Hepatocyte (in vitro differentiated cells): ENCODE data around the gene TRMT2B. TPM values are rescaled to one million over a fixed set of nuclear protein-coding genes. Genes with fewer than 3 reads are reported as not detected.
A peak's percentile ranks its signal among the peaks of the same experiment; 100 is the strongest.

Experiments
- DNase-seq: peaks from one replicate; pipeline ENCODE4 v3.0.0-alpha.2; 2016; ENCODE audit warnings: low spot score
- H2AFZ ChIP-seq: fragments of 200-600 bp; sonication (generic); 2 replicates; pipeline ENCODE4 v1.6.0; 2016; ENCODE audit warnings: antibody characterized with exemption, mild to moderate bottlenecking
- H3K27ac ChIP-seq: fragments of 200-600 bp; sonication (generic); 2 replicates; pipeline ENCODE4 v1.5.1; 2016; ENCODE audit warnings: mild to moderate bottlenecking
- H3K27me3 ChIP-seq: fragments of 200-600 bp; sonication (generic); 2 replicates; pipeline ENCODE4 v1.6.1; 2016
- H3K36me3 ChIP-seq: fragments of 200-600 bp; sonication (generic); replicated peaks from 2 replicates; pipeline ENCODE4 v1.5.1; 2016; ENCODE audit warnings: low read depth; ENCODE audit not compliant: insufficient read depth
- H3K4me1 ChIP-seq: fragments of 200-600 bp; sonication (generic); 2 replicates; pipeline ENCODE4 v1.5.1; 2016; ENCODE audit warnings: mild to moderate bottlenecking, moderate library complexity; ENCODE audit not compliant: insufficient read depth
- H3K4me2 ChIP-seq: fragments of 200-600 bp; sonication (generic); 2 replicates; pipeline ENCODE4 v1.6.0; 2016
- H3K4me3 ChIP-seq: fragments of 200-600 bp; sonication (generic); 2 replicates; pipeline ENCODE4 v1.5.1; 2016; ENCODE audit warnings: mild to moderate bottlenecking
- H3K79me2 ChIP-seq: fragments of 200-600 bp; sonication (generic); 2 replicates; pipeline ENCODE4 v1.6.0; 2017; ENCODE audit warnings: mild to moderate bottlenecking
- H3K9me2 ChIP-seq: fragments of 200-600 bp; sonication (generic); replicated peaks from 2 replicates; pipeline ENCODE4 v1.6.0; 2017; ENCODE audit warnings: mild to moderate bottlenecking; ENCODE audit not compliant: insufficient read depth
- H3K9me3 ChIP-seq: fragments of 200-600 bp; sonication (generic); 2 replicates; pipeline ENCODE4 v1.5.1; 2016; ENCODE audit warnings: low read depth, mild to moderate bottlenecking
- H4K20me1 ChIP-seq: fragments of 200-600 bp; sonication (generic); 2 replicates; pipeline ENCODE4 v1.6.0; 2016; ENCODE audit warnings: mild to moderate bottlenecking; ENCODE audit not compliant: insufficient read depth, poor library complexity, severe bottlenecking
- CTCF ChIP-seq: fragments of 200-600 bp; sonication (generic); IDR thresholded peaks from 2 replicates; pipeline ENCODE4 v1.5.1; 2016; ENCODE audit warnings: antibody characterized with exemption, mild to moderate bottlenecking; ENCODE audit not compliant: poor library complexity
- EZH2 ChIP-seq: fragments of 200-600 bp; sonication (generic); IDR thresholded peaks from 2 replicates; pipeline ENCODE4 v1.6.1; 2016; ENCODE audit warnings: antibody characterized with exemption, mild to moderate bottlenecking, borderline replicate concordance
- EZH2phosphoT487 ChIP-seq: fragments of 200-600 bp; sonication (generic); IDR thresholded peaks from one replicate; pipeline ENCODE4 v1.6.1; 2018; ENCODE audit warnings: antibody characterized with exemption, mild to moderate bottlenecking, low read depth, moderate library complexity; ENCODE audit not compliant: unreplicated experiment, severe bottlenecking
- whole genome bisulfite sequencing: methylation state at CpG from one replicate; pipeline ENCODE4 v1.1.6; 2016; ENCODE audit warnings: low lambda C conversion rate; ENCODE audit errors: missing lambda C conversion rate; 5-methylcytosine and 5-hydroxymethylcytosine counted together
- polyA plus RNA-seq: library from polyadenylated mRNA; unstranded; fragments of >200 nt; fragmentation: Nextera tagmentation; extraction: Ambion mirVana; gene quantifications from 2 replicates; pipeline ENCODE4 v1.2.1, GENCODE V29; 2016
- total RNA-seq: library from RNA; depleted of rRNA; stranded (reverse); fragments of >200 nt; gene quantifications from 2 replicates; pipeline ENCODE4 v1.2.3, GENCODE V29; 2014

The TRMT2B gene
- total and polyA plus RNA-seq, 2 experiments from 2014 or later, result 7.4 to 11.6 TPM

- no peaks in the 10 kb centered on the region for H3K36me3 ChIP-seq
- 78% methylated on average over 5 of the region's 5 CpGs for WGBS
- peak; percentile 11 for DNase-seq
- no peaks in the 10 kb centered on the region for H3K79me2 ChIP-seq
- H3K4me1 ChIP-seq, result no peaks in the 10 kb centered on the region
- no peak overlapping the region for H2AFZ ChIP-seq
- no peaks in the 10 kb centered on the region for H3K9me3 ChIP-seq
- H3K4me3 ChIP-seq, result no peak overlapping the region
- TF ChIP-seq CTCF (no peak), EZH2phosphoT487 (no peak), EZH2 (no peak)
- H3K27ac ChIP-seq, result peak overlapping the region; percentile 49
- no peak overlapping the region for H3K4me2 ChIP-seq
- no peaks in the 10 kb centered on the region for H3K27me3 ChIP-seq
- no peaks in the 10 kb centered on the region for H3K9me2 ChIP-seq
- no peaks in the 10 kb centered on the region for H4K20me1 ChIP-seq
Observed at GRCh38 chrX:100995469-100995868, 56.4 kb downstream of the TRMT2B start.

- H2AFZ ChIP-seq, result no peak overlapping the region
- no peak overlapping the region for H3K4me3 ChIP-seq
- no peaks in the 10 kb centered on the region for H3K27me3 ChIP-seq
- peak overlapping the region; percentile 58 for H3K27ac ChIP-seq
- H3K4me2 ChIP-seq, result no peak overlapping the region
- H4K20me1 ChIP-seq, result no peaks in the 10 kb centered on the region
- H3K9me2 ChIP-seq, result no peaks in the 10 kb centered on the region
- DNase-seq, result peak; percentile 51
- TF ChIP-seq CTCF (no peak), EZH2 (no peak), EZH2phosphoT487 (no peak)
- H3K4me1 ChIP-seq, result no peaks in the 10 kb centered on the region
- H3K79me2 ChIP-seq, result no peaks in the 10 kb centered on the region
- WGBS, result 69% methylated on average over 5 of the region's 5 CpGs
- H3K36me3 ChIP-seq, result no peaks in the 10 kb centered on the region
- H3K9me3 ChIP-seq, result no peaks in the 10 kb centered on the region
Observed at GRCh38 chrX:100994352-100995281, 57.3 kb downstream of the TRMT2B start.

- Histone ChIP-seq H4K20me1 (no peaks in the 10 kb centered on the region), H3K27ac (no peak overlapping the region), H3K79me2 (no peaks in the 10 kb centered on the region), H3K9me2 (no peaks in the 10 kb centered on the region), H3K4me1 (no peaks in the 10 kb centered on the region), H3K36me3 (no peaks in the 10 kb centered on the region), H3K27me3 (no peaks in the 10 kb centered on the region), H2AFZ (no peak overlapping the region), H3K9me3 (no peaks in the 10 kb centered on the region), H3K4me2 (no peak overlapping the region), H3K4me3 (no peak overlapping the region)
- WGBS, result 71% methylated on average over 2 of the region's 2 CpGs
- DNase-seq, result no peak
- TF ChIP-seq EZH2, result no peak
- TF ChIP-seq EZH2phosphoT487, result no peak
- TF ChIP-seq CTCF, result no peak
Observed at GRCh38 chrX:100990139-100990538, 61.8 kb downstream of the TRMT2B start.
